MCF 10A (cell line): ENCODE data around the gene MAP7. TPM values are rescaled to one million over a fixed set of nuclear protein-coding genes. Genes with fewer than 3 reads are reported as not detected.

ENCODE experiments used
- BruUV-seq: library from RNA; stranded (reverse); fragments of 400-500 nt; replicated peaks from 2 replicates; lab custom pipeline; 2021; lab: Mats Ljungman, UMichigan
- CTCF ChIA-PET: fragments of 300-600 bp; sonication (Branson Sonifier 250); formaldehyde crosslinking; extraction: SDS; loops from one replicate; lab custom pipeline; 2021; ENCODE audit warnings: antibody characterized with exemption, inconsistent platforms; lab: Yijun Ruan, JAX
- POLR2A ChIA-PET: fragments of 300-600, 350-650 bp; sonication (Branson Sonifier 250); formaldehyde crosslinking; extraction: SDS; loops from one replicate; lab custom pipeline; 2020; ENCODE audit warnings: antibody characterized with exemption, inconsistent platforms; lab: Yijun Ruan, JAX
- DNase-seq: peaks from one replicate; pipeline ENCODE4 v3.0.0-alpha.2; 2018; ENCODE audit not compliant: unreplicated experiment
- H3K27ac Mint-ChIP-seq: one replicate; pipeline ENCODE4 v1.8.0; 2022; ENCODE audit warnings: mild to moderate bottlenecking, low read depth, mixed read lengths; ENCODE audit not compliant: unreplicated experiment
- H3K27me3 Mint-ChIP-seq: one replicate; pipeline ENCODE4 v1.8.0; 2022; ENCODE audit warnings: mixed read lengths; ENCODE audit not compliant: insufficient read depth, unreplicated experiment
- H3K36me3 Mint-ChIP-seq: one replicate; pipeline ENCODE4 v1.8.0; 2022; ENCODE audit warnings: mild to moderate bottlenecking, moderate library complexity, mixed read lengths; ENCODE audit not compliant: insufficient read depth, unreplicated experiment
- H3K4me1 Mint-ChIP-seq: one replicate; pipeline ENCODE4 v1.8.0; 2022; ENCODE audit warnings: mixed read lengths; ENCODE audit not compliant: insufficient read depth, unreplicated experiment
- H3K4me3 Mint-ChIP-seq: one replicate; pipeline ENCODE4 v1.8.0; 2022; ENCODE audit warnings: mild to moderate bottlenecking, moderate library complexity, mixed read lengths; ENCODE audit not compliant: unreplicated experiment
- H3K9me3 Mint-ChIP-seq: one replicate; pipeline ENCODE4 v1.8.0; 2022; ENCODE audit warnings: mixed read lengths; ENCODE audit not compliant: unreplicated experiment
- CTCF ChIP-seq: fragments of 200-600 bp; IDR thresholded peaks from one replicate; pipeline ENCODE4 v1.8.0; 2022; ENCODE audit warnings: antibody characterized with exemption, mild to moderate bottlenecking; ENCODE audit not compliant: unreplicated experiment
- intact Hi-C: fragments of 100-400 bp; cut with micrococcal nuclease; formaldehyde crosslinking; loops from 2 replicates; pipeline ENCODE4 v1.14.1; 2022
- total RNA-seq: library from RNA; stranded (reverse); gene quantifications from 2 replicates; pipeline ENCODE4 v1.2.3, GENCODE V29; 2022

MAP7 gene
- total RNA-seq, 1 experiment from 2014 or later, result 17.2 TPM

- H3K9me3 Mint-ChIP-seq, result no peaks in the 10 kb centered on the region
- no peaks in the 10 kb centered on the region for H3K36me3 Mint-ChIP-seq
- H3K4me1 Mint-ChIP-seq, result no peaks in the 10 kb centered on the region
- DNase-seq, result no peak
- BruUV-seq, result no TSS peak
- intact Hi-C loops, result no loop called here
- H3K27me3 Mint-ChIP-seq, result no peaks in the 10 kb centered on the region
- no peak overlapping the region for H3K4me3 Mint-ChIP-seq
- no peak for TF ChIP-seq CTCF
- ChIA-PET POLR2A (no interaction called here), CTCF (no interaction called here)
- no peak overlapping the region for H3K27ac Mint-ChIP-seq
Measured at GRCh38 chr6:136424901-136425300, 125.3 kb downstream of the MAP7 start.

- no peak overlapping the region for H3K4me3 Mint-ChIP-seq
- H3K27me3 Mint-ChIP-seq, result no peaks in the 10 kb centered on the region
- H3K4me1 Mint-ChIP-seq, result no peaks in the 10 kb centered on the region
- no peak overlapping the region for H3K27ac Mint-ChIP-seq
- ChIA-PET CTCF (no interaction called here), POLR2A (interaction anchor here (1.1 kb wide), 1 partner anchor 12 kb away, joined by 3 read pairs; no protein-coding TSS in a partner anchor)
- no TSS peak for BruUV-seq
- H3K9me3 Mint-ChIP-seq, result no peaks in the 10 kb centered on the region
- TF ChIP-seq CTCF, result no peak
- intact Hi-C loops, result no loop called here
- H3K36me3 Mint-ChIP-seq, result no peaks in the 10 kb centered on the region
- no peak for DNase-seq
Measured at GRCh38 chr6:136424450-136424849, 125.8 kb downstream of the MAP7 start.

- CTCF ChIA-PET, result interaction anchor here (0.7 to 0.9 kb wide), 2 partner anchors 13 to 28 kb away, joined by 3 read pairs; no protein-coding TSS in a partner anchor
Measured at GRCh38 chr6:136421537-136422158, 128.6 kb downstream of the MAP7 start.

More at GRCh38 chr6:136421537-136422158, 128.6 kb downstream of the MAP7 start:
- no peaks in the 10 kb centered on the region for H3K4me1 Mint-ChIP-seq
- no peaks in the 10 kb centered on the region for H3K9me3 Mint-ChIP-seq
- BruUV-seq, result no TSS peak
- POLR2A ChIA-PET, result interaction anchor here (0.8 to 1.2 kb wide), 2 partner anchors 12 to 17 kb away, joined by 3 to 4 read pairs; no protein-coding TSS in a partner anchor
- DNase-seq, result no peak
- intact Hi-C loops, result no loop called here
- H3K4me3 Mint-ChIP-seq, result no peak overlapping the region
- no peak for TF ChIP-seq CTCF
- no peak overlapping the region for H3K27ac Mint-ChIP-seq
- no peaks in the 10 kb centered on the region for H3K27me3 Mint-ChIP-seq
- no peaks in the 10 kb centered on the region for H3K36me3 Mint-ChIP-seq
